Measurements from ENCODE around the gene ARRDC2.

Gene ARRDC2

DNA sequence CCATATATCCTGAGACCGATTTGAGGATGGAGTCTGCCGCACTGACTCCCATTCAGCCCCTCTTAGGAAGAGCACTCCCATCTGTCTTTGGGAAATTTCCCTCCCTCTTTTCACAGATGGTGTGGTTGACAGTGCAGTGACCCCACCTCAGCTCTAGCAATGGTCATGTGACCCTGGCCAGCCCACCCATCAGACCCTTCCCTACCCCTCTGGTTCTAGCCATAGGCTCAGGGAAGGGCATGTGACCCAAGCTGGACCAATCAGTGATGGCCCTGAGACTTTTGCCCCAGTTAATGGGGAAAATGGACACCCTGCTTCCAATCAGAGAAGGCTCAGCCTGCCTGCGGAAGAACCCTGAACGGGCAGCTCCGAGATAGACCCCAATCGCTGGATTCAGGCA, 52.5 kb downstream of the ARRDC2 start:
- DNase-seq, result no peak

DNA sequence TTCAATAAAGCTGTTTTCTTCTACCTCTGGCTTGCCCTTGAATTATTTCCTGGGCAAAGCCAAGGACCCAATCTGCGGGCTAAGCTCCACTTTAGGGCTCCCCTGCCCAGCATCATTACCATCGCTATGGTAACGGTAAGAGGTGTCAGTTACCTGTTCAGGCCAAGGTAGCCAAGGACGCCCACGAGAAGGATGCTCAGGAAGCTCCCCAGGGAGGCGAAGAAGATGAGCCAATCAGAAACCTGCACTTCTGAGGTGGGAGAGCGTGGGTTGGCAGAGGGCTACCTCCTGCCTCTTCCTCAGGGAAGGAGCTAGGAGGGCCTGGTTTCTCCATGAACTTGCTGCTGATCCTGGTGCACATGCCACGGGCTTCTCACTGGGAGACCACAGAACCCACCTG, 54.1 kb downstream of the ARRDC2 start:
- DNase-seq, result no peak

DNA sequence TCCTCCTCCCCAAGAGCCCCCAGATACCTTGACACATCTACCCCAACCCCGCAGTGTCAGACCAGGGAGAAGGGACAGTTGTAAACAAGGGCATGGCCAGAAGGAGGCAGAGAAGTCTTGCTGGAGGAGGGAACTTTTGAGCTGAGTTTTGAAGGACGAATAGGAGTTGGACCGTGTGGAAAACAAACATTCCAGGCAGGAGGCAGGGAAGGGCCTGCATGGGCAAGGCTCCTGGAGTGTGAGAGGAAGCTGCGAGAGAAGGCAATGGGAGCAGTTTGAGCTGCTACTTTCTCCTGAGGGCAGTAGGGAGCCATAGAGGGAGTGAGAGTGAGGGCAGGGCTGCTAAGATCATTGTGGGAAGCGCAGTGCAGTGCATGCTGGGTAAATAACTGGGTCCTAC, 55.5 kb downstream of the ARRDC2 start:
- no peak for DNase-seq
